ENCODE measurements around the gene RHOD. TPM values are rescaled to one million over a fixed set of nuclear protein-coding genes. Genes with fewer than 3 reads are reported as not detected.

The RHOD gene
- total RNA-seq, 1 donor from 2014 or later = 29.8 TPM

GRCh38 chr11:67102664-67103063, 46.0 kb downstream of the RHOD start:
- H3K4me3 ChIP-seq (ENCODE audit: insufficient read depth, low read depth, low read length) = no peak overlapping the region
- H3K36me3 Mint-ChIP-seq (ENCODE audit: low read depth, unreplicated experiment) = peaks cover 2% of the 10 kb centered on the region
- no peak overlapping the region for H2AFZ ChIP-seq (ENCODE audit: low read depth, low read length)
- peaks cover 4% of the 10 kb centered on the region for H3K27me3 Mint-ChIP-seq (ENCODE audit: low read depth, unreplicated experiment)
- H3K9me3 ChIP-seq (ENCODE audit: insufficient read depth, low read depth, low read length) = no peaks in the 10 kb centered on the region
- H3K4me1 ChIP-seq (ENCODE audit: insufficient read depth, low read length) = no peaks in the 10 kb centered on the region
- FAIRE-seq = no peak
- H3K36me3 ChIP-seq (ENCODE audit: insufficient read depth, low read length) = no peaks in the 10 kb centered on the region
- H3K4me2 ChIP-seq (ENCODE audit: low read length) = no peak overlapping the region
- no peak overlapping the region for H3K27ac Mint-ChIP-seq (ENCODE audit: unreplicated experiment)
- no peak overlapping the region for H3K4me3 Mint-ChIP-seq (ENCODE audit: unreplicated experiment)
- no peaks in the 10 kb centered on the region for H4K20me1 ChIP-seq (ENCODE audit: insufficient read depth, low read length)
- H3K9me3 Mint-ChIP-seq (ENCODE audit: unreplicated experiment) = no peaks in the 10 kb centered on the region
- TF ChIP-seq EZH2 (IDR thresholded peaks at IDR 0.05; ENCODE audit: insufficient read depth, low read length) = no peak
- TF ChIP-seq, protein P1, sequence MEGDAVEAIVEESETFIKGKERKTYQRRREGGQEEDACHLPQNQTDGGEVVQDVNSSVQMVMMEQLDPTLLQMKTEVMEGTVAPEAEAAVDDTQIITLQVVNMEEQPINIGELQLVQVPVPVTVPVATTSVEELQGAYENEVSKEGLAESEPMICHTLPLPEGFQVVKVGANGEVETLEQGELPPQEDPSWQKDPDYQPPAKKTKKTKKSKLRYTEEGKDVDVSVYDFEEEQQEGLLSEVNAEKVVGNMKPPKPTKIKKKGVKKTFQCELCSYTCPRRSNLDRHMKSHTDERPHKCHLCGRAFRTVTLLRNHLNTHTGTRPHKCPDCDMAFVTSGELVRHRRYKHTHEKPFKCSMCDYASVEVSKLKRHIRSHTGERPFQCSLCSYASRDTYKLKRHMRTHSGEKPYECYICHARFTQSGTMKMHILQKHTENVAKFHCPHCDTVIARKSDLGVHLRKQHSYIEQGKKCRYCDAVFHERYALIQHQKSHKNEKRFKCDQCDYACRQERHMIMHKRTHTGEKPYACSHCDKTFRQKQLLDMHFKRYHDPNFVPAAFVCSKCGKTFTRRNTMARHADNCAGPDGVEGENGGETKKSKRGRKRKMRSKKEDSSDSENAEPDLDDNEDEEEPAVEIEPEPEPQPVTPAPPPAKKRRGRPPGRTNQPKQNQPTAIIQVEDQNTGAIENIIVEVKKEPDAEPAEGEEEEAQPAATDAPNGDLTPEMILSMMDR (IDR thresholded peaks at IDR 0.05; ENCODE audit: insufficient read depth, low read depth, low read length) = no peak
- no peaks in the 10 kb centered on the region for H3K79me2 ChIP-seq (ENCODE audit: insufficient read depth, low read length)
- peaks cover 9% of the 10 kb centered on the region for H3K4me1 Mint-ChIP-seq (ENCODE audit: low read depth, unreplicated experiment)
- H3K27ac ChIP-seq (ENCODE audit: low read depth, low read length) = no peak overlapping the region
- DNase-seq (ENCODE audit: low read depth) = no peak
- no peak overlapping the region for H3K9ac ChIP-seq (ENCODE audit: low read length)
- H3K27me3 ChIP-seq (ENCODE audit: insufficient read depth, low read length) = no peaks in the 10 kb centered on the region

GRCh38 chr11:67105964-67106363, 49.3 kb downstream of the RHOD start:
- H3K4me3 ChIP-seq (ENCODE audit: insufficient read depth, low read depth, low read length) = no peak overlapping the region
- no peaks in the 10 kb centered on the region for H3K9me3 ChIP-seq (ENCODE audit: insufficient read depth, low read depth, low read length)
- TF ChIP-seq, protein P1 (IDR thresholded peaks at IDR 0.05; ENCODE audit: insufficient read depth, low read depth, low read length) = no peak
- TF ChIP-seq EZH2 (IDR thresholded peaks at IDR 0.05; ENCODE audit: insufficient read depth, low read length) = no peak
- no peak for DNase-seq (ENCODE audit: low read depth)
- H3K27ac ChIP-seq (ENCODE audit: low read depth, low read length) = no peak overlapping the region
- Mint-ChIP-seq H3K4me3 (ENCODE audit: unreplicated experiment) (peak overlapping the region; percentile 68), H3K27me3 (ENCODE audit: low read depth, unreplicated experiment) (peaks cover 4% of the 10 kb centered on the region), H3K27ac (ENCODE audit: unreplicated experiment) (no peak overlapping the region), H3K9me3 (ENCODE audit: unreplicated experiment) (no peaks in the 10 kb centered on the region), H3K4me1 (ENCODE audit: low read depth, unreplicated experiment) (peaks cover 4% of the 10 kb centered on the region), H3K36me3 (ENCODE audit: low read depth, unreplicated experiment) (peaks cover 2% of the 10 kb centered on the region)
- no peak overlapping the region for H2AFZ ChIP-seq (ENCODE audit: low read depth, low read length)
- no peak for FAIRE-seq
- no peak overlapping the region for H3K9ac ChIP-seq (ENCODE audit: low read length)
- no peaks in the 10 kb centered on the region for H3K27me3 ChIP-seq (ENCODE audit: insufficient read depth, low read length)
- no peaks in the 10 kb centered on the region for H3K36me3 ChIP-seq (ENCODE audit: insufficient read depth, low read length)
- no peaks in the 10 kb centered on the region for H3K79me2 ChIP-seq (ENCODE audit: insufficient read depth, low read length)
- no peak overlapping the region for H3K4me2 ChIP-seq (ENCODE audit: low read length)
- no peaks in the 10 kb centered on the region for H3K4me1 ChIP-seq (ENCODE audit: insufficient read depth, low read length)
- H4K20me1 ChIP-seq (ENCODE audit: insufficient read depth, low read length) = no peaks in the 10 kb centered on the region

- H3K4me3 ChIP-seq (ENCODE audit: insufficient read depth, low read depth, low read length) = no peak overlapping the region
- no peaks in the 10 kb centered on the region for H3K9me3 ChIP-seq (ENCODE audit: insufficient read depth, low read depth, low read length)
- H3K4me2 ChIP-seq (ENCODE audit: low read length) = no peak overlapping the region
- H3K79me2 ChIP-seq (ENCODE audit: insufficient read depth, low read length) = no peaks in the 10 kb centered on the region
- Mint-ChIP-seq H3K4me1 (ENCODE audit: low read depth, unreplicated experiment) (no peaks in the 10 kb centered on the region), H3K9me3 (ENCODE audit: unreplicated experiment) (no peaks in the 10 kb centered on the region), H3K27me3 (ENCODE audit: low read depth, unreplicated experiment) (peaks cover 2% of the 10 kb centered on the region), H3K36me3 (ENCODE audit: low read depth, unreplicated experiment) (no peaks in the 10 kb centered on the region), H3K27ac (ENCODE audit: unreplicated experiment) (no peak overlapping the region), H3K4me3 (ENCODE audit: unreplicated experiment) (no peak overlapping the region)
- FAIRE-seq (no peak), DNase-seq (ENCODE audit: low read depth) (no peak)
- no peak overlapping the region for H2AFZ ChIP-seq (ENCODE audit: low read depth, low read length)
- no peaks in the 10 kb centered on the region for H3K27me3 ChIP-seq (ENCODE audit: insufficient read depth, low read length)
- H3K9ac ChIP-seq (ENCODE audit: low read length) = no peak overlapping the region
- no peak overlapping the region for H3K27ac ChIP-seq (ENCODE audit: low read depth, low read length)
- TF ChIP-seq, protein P1 (IDR thresholded peaks at IDR 0.05; ENCODE audit: insufficient read depth, low read depth, low read length) = no peak
- no peak for TF ChIP-seq EZH2 (IDR thresholded peaks at IDR 0.05; ENCODE audit: insufficient read depth, low read length)
- H4K20me1 ChIP-seq (ENCODE audit: insufficient read depth, low read length) = no peaks in the 10 kb centered on the region
- H3K4me1 ChIP-seq (ENCODE audit: insufficient read depth, low read length) = no peaks in the 10 kb centered on the region
- no peaks in the 10 kb centered on the region for H3K36me3 ChIP-seq (ENCODE audit: insufficient read depth, low read length)
Measured at GRCh38 chr11:67111261-67111660, 54.6 kb downstream of the RHOD start.

Data from astrocyte (in vitro differentiated cells and primary cell).